H1 (cell line): ENCODE results near the gene PCID2. TPM values are rescaled to one million over a fixed set of nuclear protein-coding genes. Genes with fewer than 3 reads are reported as not detected.

Experiments used
- ASH2L ChIP-seq: fragments of 200-600, 300-600 bp; sonication (generic); IDR thresholded peaks from one replicate; pipeline ENCODE4 v1.7.1; 2017; ENCODE audit warnings: low read length
- ATF2 ChIP-seq: IDR thresholded peaks from 2 replicates; pipeline ENCODE4 v1.6.1; 2012; ENCODE audit warnings: low read length, inconsistent platforms
- CHD1 ChIP-seq: IDR thresholded peaks from 2 replicates; pipeline ENCODE4 v1.6.1; 2012; ENCODE audit warnings: low read depth, low read length, improper control_type of control experiment
- CHD2 ChIP-seq: IDR thresholded peaks from 2 replicates; pipeline ENCODE4 v1.6.1; 2012; ENCODE audit warnings: low read length, improper control_type of control experiment
- HDAC2 ChIP-seq, 2 experiments: fragments of 300-600 bp in 1 of 2; sonication (generic) in 1 of 2; IDR thresholded peaks; 2 replicates each; pipeline ENCODE4 v1.6.1; 2011 to 2012; ENCODE audit warnings: low read depth in 2 of 2, low read length in 2 of 2, mild to moderate bottlenecking in 2 of 2, moderate library complexity in 2 of 2, borderline replicate concordance in 1 of 2, inconsistent platforms in 1 of 2
- POU5F1 ChIP-seq: IDR thresholded peaks from 2 replicates; pipeline ENCODE4 v1.6.1; 2011; ENCODE audit warnings: low read depth, mild to moderate bottlenecking, low read length, moderate library complexity
- RFX5 ChIP-seq: IDR thresholded peaks from 2 replicates; pipeline ENCODE4 v1.6.1; 2011; ENCODE audit warnings: low read depth, low read length, improper control_type of control experiment, borderline replicate concordance
- SIN3A ChIP-seq, 2 experiments: IDR thresholded peaks in 1 of 2; conservative IDR thresholded peaks in 1 of 2; 2 replicates each; pipeline ENCODE4 v1.6.1; 2011 to 2012; ENCODE audit warnings: low read length in 2 of 2, improper control_type of control experiment in 1 of 2, low read depth in 1 of 2, mild to moderate bottlenecking in 1 of 2
- SP1 ChIP-seq: IDR thresholded peaks from 2 replicates; pipeline ENCODE4 v1.6.1; 2011; ENCODE audit warnings: low read depth, low read length
- SP4 ChIP-seq: IDR thresholded peaks from 2 replicates; pipeline ENCODE4 v1.6.1; 2012; ENCODE audit warnings: low read length, inconsistent platforms
- polyA plus RNA-seq, 7 experiments: library from polyadenylated mRNA; depleted of rRNA in 3 of 7; stranded (reverse) in 5 of 7; unstranded in 2 of 7; fragments of >200 nt in 5 of 7; fragments of 200-250 nt in 2 of 7; gene quantifications; 1 replicate in 5 of 7; 2 replicates in 1 of 7; 4 replicates in 1 of 7; pipeline versions ENCODE4 v1.2.1 to v1.2.3, GENCODE V29; 2011 to 2013; ENCODE audit warnings: missing spikeins in 2 of 7, mixed read lengths in 2 of 7
- total RNA-seq: library from RNA; stranded (reverse); fragmentation: NEBNext Ultra II Directional; extraction: Animal tissue kit (Norgen Biotek cat#: 25700); gene quantifications from 2 replicates; pipeline ENCODE4 v1.2.1, GENCODE V29; 2021

PCID2 gene
- total and polyA plus RNA-seq, 2 of the 8 experiments (the other 6 are each of a cell fraction or from before 2014, with no cell fraction given) = 72.4 to 72.8 TPM

DNA sequence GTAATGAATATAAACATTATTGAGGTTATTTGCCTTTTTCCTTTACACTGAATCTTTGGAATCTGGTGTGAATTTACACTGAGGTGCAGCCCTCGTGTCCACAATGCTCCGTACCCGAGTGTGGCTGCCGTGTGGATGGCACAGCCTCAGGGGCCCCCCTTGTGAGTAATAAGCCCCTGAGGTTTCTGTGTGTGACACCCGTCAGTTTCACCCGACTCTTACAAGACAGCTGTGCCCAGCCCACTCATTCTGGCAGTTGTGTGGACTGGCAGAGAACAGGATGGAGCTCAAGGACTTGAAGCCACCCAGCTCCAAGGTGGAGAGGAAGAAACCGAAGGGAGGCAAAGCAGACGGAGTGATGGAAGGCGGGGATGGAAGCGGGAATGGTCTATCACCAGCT lies 42.2 kb downstream of the PCID2 start (continued):
- no peak for TF ChIP-seq HDAC2 (IDR thresholded peaks at IDR 0.05; ENCODE audit: borderline replicate concordance in 1 of 2, low read depth in 2 of 2, low read length in 2 of 2)
- TF ChIP-seq CHD2 = no peak
- TF ChIP-seq ASH2L = no peak
- no peak for TF ChIP-seq POU5F1
- TF ChIP-seq CHD1 = no peak
- TF ChIP-seq RFX5 = no peak
- TF ChIP-seq SIN3A (conservative IDR thresholded peaks at IDR 0.05 in 1 of 2, IDR thresholded peaks at IDR 0.05 in 1 of 2; ENCODE audit: low read depth in 1 of 2, low read length in 2 of 2) = no peak
- no peak for TF ChIP-seq ATF2
- no peak for TF ChIP-seq SP4
- no peak for TF ChIP-seq SP1
